Left renal cortex interstitium (tissue), 4 donors: ENCODE data around the gene ZNF860. TPM values are rescaled to one million over a fixed set of nuclear protein-coding genes. Genes with fewer than 3 reads are reported as not detected.

Experiments
- DNase-seq, 4 donors: peaks; one replicate each; pipeline ENCODE4 v3.0.0-alpha.2; 2013; ENCODE audit warnings: low read depth in 4 of 4, low spot score in 2 of 4, missing footprints in 1 of 4
- polyA plus RNA-seq, 4 donors: library from polyadenylated mRNA; unstranded; fragments of 120-200 nt; gene quantifications; one replicate each; pipeline ENCODE4 v1.2.1, GENCODE V29; 2013; ENCODE audit not compliant: insufficient read length in 4 of 4

The ZNF860 gene
- polyA plus RNA-seq, 4 donors = 1.7 to 3.3 (median 2.4) TPM

GRCh38 chr3:32041316-32041715 lies 59.8 kb downstream of the ZNF860 start:
- DNase-seq = no peak

Other genes with a start within 250 kb of the ZNF860 start
- 10 to 100 TPM; 18.3 to 26.0 (median 21.5) TPM for gene OSBPL10, start 488 bp upstream of the ZNF860 start, polyA plus RNA-seq
- gene GPD1L, start 124.9 kb downstream of the ZNF860 start, polyA plus RNA-seq = 10 to 100 TPM; 18.6 to 21.8 (median 19.7) TPM